Hepatocyte (in vitro differentiated cells): Measurements from ENCODE around the gene SFXN1. TPM values are rescaled to one million over a fixed set of nuclear protein-coding genes. Genes with fewer than 3 reads are reported as not detected.

Experiments used
- DNase-seq: peaks from one replicate; pipeline ENCODE4 v3.0.0-alpha.2; 2016; ENCODE audit warnings: low spot score
- H2AFZ ChIP-seq: fragments of 200-600 bp; sonication (generic); 2 replicates; pipeline ENCODE4 v1.6.0; 2016; ENCODE audit warnings: antibody characterized with exemption, mild to moderate bottlenecking
- H3K27ac ChIP-seq: fragments of 200-600 bp; sonication (generic); 2 replicates; pipeline ENCODE4 v1.5.1; 2016; ENCODE audit warnings: mild to moderate bottlenecking
- H3K27me3 ChIP-seq: fragments of 200-600 bp; sonication (generic); 2 replicates; pipeline ENCODE4 v1.6.1; 2016
- H3K36me3 ChIP-seq: fragments of 200-600 bp; sonication (generic); replicated peaks from 2 replicates; pipeline ENCODE4 v1.5.1; 2016; ENCODE audit warnings: low read depth; ENCODE audit not compliant: insufficient read depth
- H3K4me1 ChIP-seq: fragments of 200-600 bp; sonication (generic); 2 replicates; pipeline ENCODE4 v1.5.1; 2016; ENCODE audit warnings: mild to moderate bottlenecking, moderate library complexity; ENCODE audit not compliant: insufficient read depth
- H3K4me2 ChIP-seq: fragments of 200-600 bp; sonication (generic); 2 replicates; pipeline ENCODE4 v1.6.0; 2016
- H3K4me3 ChIP-seq: fragments of 200-600 bp; sonication (generic); 2 replicates; pipeline ENCODE4 v1.5.1; 2016; ENCODE audit warnings: mild to moderate bottlenecking
- H3K79me2 ChIP-seq: fragments of 200-600 bp; sonication (generic); 2 replicates; pipeline ENCODE4 v1.6.0; 2017; ENCODE audit warnings: mild to moderate bottlenecking
- H3K9me2 ChIP-seq: fragments of 200-600 bp; sonication (generic); replicated peaks from 2 replicates; pipeline ENCODE4 v1.6.0; 2017; ENCODE audit warnings: mild to moderate bottlenecking; ENCODE audit not compliant: insufficient read depth
- H3K9me3 ChIP-seq: fragments of 200-600 bp; sonication (generic); 2 replicates; pipeline ENCODE4 v1.5.1; 2016; ENCODE audit warnings: low read depth, mild to moderate bottlenecking
- H4K20me1 ChIP-seq: fragments of 200-600 bp; sonication (generic); 2 replicates; pipeline ENCODE4 v1.6.0; 2016; ENCODE audit warnings: mild to moderate bottlenecking; ENCODE audit not compliant: insufficient read depth, poor library complexity, severe bottlenecking
- EZH2 ChIP-seq: fragments of 200-600 bp; sonication (generic); IDR thresholded peaks from 2 replicates; pipeline ENCODE4 v1.6.1; 2016; ENCODE audit warnings: antibody characterized with exemption, mild to moderate bottlenecking, borderline replicate concordance
- EZH2phosphoT487 ChIP-seq: fragments of 200-600 bp; sonication (generic); IDR thresholded peaks from one replicate; pipeline ENCODE4 v1.6.1; 2018; ENCODE audit warnings: antibody characterized with exemption, mild to moderate bottlenecking, low read depth, moderate library complexity; ENCODE audit not compliant: unreplicated experiment, severe bottlenecking
- WGBS: methylation state at CpG from one replicate; pipeline ENCODE4 v1.1.6; 2016; ENCODE audit warnings: low lambda C conversion rate; ENCODE audit errors: missing lambda C conversion rate; 5-methylcytosine and 5-hydroxymethylcytosine counted together
- polyA plus RNA-seq: library from polyadenylated mRNA; unstranded; fragments of >200 nt; fragmentation: Nextera tagmentation; extraction: Ambion mirVana; gene quantifications from 2 replicates; pipeline ENCODE4 v1.2.1, GENCODE V29; 2016
- total RNA-seq: library from RNA; depleted of rRNA; stranded (reverse); fragments of >200 nt; gene quantifications from 2 replicates; pipeline ENCODE4 v1.2.3, GENCODE V29; 2014
- TF ChIP-seq, protein P1 (sequence below): fragments of 200-600 bp; sonication (generic); IDR thresholded peaks from 2 replicates; pipeline ENCODE4 v1.5.1; 2016; ENCODE audit warnings: antibody characterized with exemption, mild to moderate bottlenecking; ENCODE audit not compliant: poor library complexity

Gene SFXN1
- total and polyA plus RNA-seq, 2 experiments from 2014 or later = 57.0 to 110 TPM

GRCh38 chr5:175576096-175576495, 97.7 kb downstream of the SFXN1 start:
- no peak for DNase-seq
- Histone ChIP-seq H3K4me2 (no peak overlapping the region), H3K4me1 (peaks cover 8% of the 10 kb centered on the region), H3K9me3 (no peaks in the 10 kb centered on the region), H3K4me3 (no peak overlapping the region), H4K20me1 (no peaks in the 10 kb centered on the region), H2AFZ (no peak overlapping the region), H3K79me2 (no peaks in the 10 kb centered on the region), H3K27me3 (no peaks in the 10 kb centered on the region), H3K27ac (no peak overlapping the region), H3K9me2 (no peaks in the 10 kb centered on the region), H3K36me3 (no peaks in the 10 kb centered on the region)
- WGBS = 88% methylated on average over 7 of the region's 7 CpGs
- TF ChIP-seq EZH2 = no peak
- TF ChIP-seq, protein P1, sequence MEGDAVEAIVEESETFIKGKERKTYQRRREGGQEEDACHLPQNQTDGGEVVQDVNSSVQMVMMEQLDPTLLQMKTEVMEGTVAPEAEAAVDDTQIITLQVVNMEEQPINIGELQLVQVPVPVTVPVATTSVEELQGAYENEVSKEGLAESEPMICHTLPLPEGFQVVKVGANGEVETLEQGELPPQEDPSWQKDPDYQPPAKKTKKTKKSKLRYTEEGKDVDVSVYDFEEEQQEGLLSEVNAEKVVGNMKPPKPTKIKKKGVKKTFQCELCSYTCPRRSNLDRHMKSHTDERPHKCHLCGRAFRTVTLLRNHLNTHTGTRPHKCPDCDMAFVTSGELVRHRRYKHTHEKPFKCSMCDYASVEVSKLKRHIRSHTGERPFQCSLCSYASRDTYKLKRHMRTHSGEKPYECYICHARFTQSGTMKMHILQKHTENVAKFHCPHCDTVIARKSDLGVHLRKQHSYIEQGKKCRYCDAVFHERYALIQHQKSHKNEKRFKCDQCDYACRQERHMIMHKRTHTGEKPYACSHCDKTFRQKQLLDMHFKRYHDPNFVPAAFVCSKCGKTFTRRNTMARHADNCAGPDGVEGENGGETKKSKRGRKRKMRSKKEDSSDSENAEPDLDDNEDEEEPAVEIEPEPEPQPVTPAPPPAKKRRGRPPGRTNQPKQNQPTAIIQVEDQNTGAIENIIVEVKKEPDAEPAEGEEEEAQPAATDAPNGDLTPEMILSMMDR = no peak
- no peak for TF ChIP-seq EZH2phosphoT487

DNA sequence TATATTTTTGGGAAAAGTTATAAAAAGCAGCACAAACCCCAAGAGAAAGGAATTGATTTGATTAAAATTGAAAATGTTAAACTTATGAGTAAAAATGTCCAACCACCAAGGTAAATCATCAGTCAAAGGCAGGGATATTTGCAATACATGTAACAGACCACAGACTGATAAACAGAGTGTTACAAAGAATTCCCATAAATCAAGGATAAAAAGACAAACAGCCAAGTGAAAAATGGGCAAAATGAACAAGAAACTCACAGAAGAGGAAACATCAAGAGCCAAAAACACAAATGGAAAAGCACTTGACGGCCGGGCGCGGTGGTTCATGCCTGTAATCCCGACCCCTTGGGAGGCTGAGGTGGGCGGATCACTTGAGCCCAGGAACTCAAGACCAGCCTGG, 98.2 kb downstream of the SFXN1 start:
- WGBS = 89% methylated on average over 6 of the region's 6 CpGs
- H3K79me2 ChIP-seq = no peaks in the 10 kb centered on the region
- no peak for DNase-seq
- H3K27me3 ChIP-seq = no peaks in the 10 kb centered on the region
- TF ChIP-seq, protein P1 = no peak
- no peak overlapping the region for H3K27ac ChIP-seq
- no peaks in the 10 kb centered on the region for H3K36me3 ChIP-seq
- no peaks in the 10 kb centered on the region for H3K9me3 ChIP-seq
- H3K4me2 ChIP-seq = no peak overlapping the region
- no peaks in the 10 kb centered on the region for H3K9me2 ChIP-seq
- H4K20me1 ChIP-seq = no peaks in the 10 kb centered on the region
- H3K4me1 ChIP-seq = peaks cover 8% of the 10 kb centered on the region
- no peak overlapping the region for H3K4me3 ChIP-seq
- no peak overlapping the region for H2AFZ ChIP-seq

Other genes with a start within 250 kb of the SFXN1 start
- 0.80 and 1.2 TPM in 2 replicates for gene DRD1, start 34.4 kb upstream of the SFXN1 start, total RNA-seq
- 0.25 and 0.33 TPM in 2 replicates for gene DRD1, start 34.4 kb upstream of the SFXN1 start, polyA plus RNA-seq
- gene HRH2, start 179.5 kb downstream of the SFXN1 start, total RNA-seq = 1.9 and 2.5 TPM in 2 replicates
- 2.2 and 2.4 TPM in 2 replicates for gene HRH2, start 179.5 kb downstream of the SFXN1 start, polyA plus RNA-seq